Esophagus squamous epithelium (tissue), 5 donors: Measurements from ENCODE around the gene COX19. TPM values are rescaled to one million over a fixed set of nuclear protein-coding genes. Genes with fewer than 3 reads are reported as not detected.

Source experiments
- DNase-seq: peaks from one replicate; lab custom pipeline; 2025; lab: John Stamatoyannopoulos, UW
- H3K27ac ChIP-seq, 4 donors: fragments of 200-600 bp; sonication (generic); one replicate each; pipeline ENCODE4 v1.5.1; 2016 to 2019; ENCODE audit warnings: mild to moderate bottlenecking in 1 of 4
- H3K27me3 ChIP-seq, 4 donors: fragments of 200-600 bp; sonication (generic); 1 replicate in 3 of 4; 2 replicates in 1 of 4; pipeline versions ENCODE4 v1.5.1 to v1.6.0; 2017 to 2021; ENCODE audit warnings: antibody characterized with exemption in 1 of 4
- H3K36me3 ChIP-seq, 3 donors: fragments of 200-600 bp; sonication (generic); one replicate each; pipeline ENCODE4 v1.5.1; 2016 to 2019
- H3K4me1 ChIP-seq, 3 donors: fragments of 200-600 bp; sonication (generic); one replicate each; pipeline ENCODE4 v1.5.1; 2017 to 2019
- H3K4me3 ChIP-seq, 4 donors: fragments of 200-600 bp; sonication (generic); 1 replicate in 3 of 4; 2 replicates in 1 of 4; pipeline ENCODE4 v1.5.1; 2016 to 2019; ENCODE audit warnings: mild to moderate bottlenecking in 2 of 4, moderate library complexity in 1 of 4
- H3K9me3 ChIP-seq, 3 donors: fragments of 200-600 bp; sonication (generic); one replicate each; pipeline ENCODE4 v1.5.1; 2016 to 2019
- POLR2A ChIP-seq, 4 donors: fragments of 450-650 bp; IDR thresholded peaks; one replicate each; pipeline ENCODE4 v1.6.1; 2017; ENCODE audit warnings: antibody characterized with exemption in 4 of 4, mild to moderate bottlenecking in 4 of 4, moderate library complexity in 3 of 4
- WGBS, 2 donors: methylation state at CpG; one replicate each; pipeline ENCODE4 v1.1.5; 2018; 5-methylcytosine and 5-hydroxymethylcytosine counted together
- intact Hi-C: fragments of 100-400 bp; cut with DNase I; formaldehyde crosslinking; loops from one replicate; pipeline ENCODE4 v1.15.0; 2022
- total RNA-seq, 4 donors: library from RNA; depleted of rRNA; stranded (reverse); fragments of >200 nt; gene quantifications; one replicate each; pipeline ENCODE4 v1.1.0, GENCODE V29; 2016
- TF ChIP-seq, protein P1 (sequence below), 6 experiments: fragments of 450-650 bp in 4 of 6; fragments of 200-600 bp in 2 of 6; sonication (generic) in 2 of 6; IDR thresholded peaks; one replicate each; pipeline ENCODE4 v1.5.1; 2016 to 2019; ENCODE audit warnings: antibody characterized with exemption in 6 of 6, mild to moderate bottlenecking in 4 of 6, moderate library complexity in 4 of 6
- donor health status: DM: yes; HTN: yes; CAD: no.

COX19 gene
- total RNA-seq, 4 donors from 2014 or later = 4.0 to 13.0 (median 6.9) TPM

DNA sequence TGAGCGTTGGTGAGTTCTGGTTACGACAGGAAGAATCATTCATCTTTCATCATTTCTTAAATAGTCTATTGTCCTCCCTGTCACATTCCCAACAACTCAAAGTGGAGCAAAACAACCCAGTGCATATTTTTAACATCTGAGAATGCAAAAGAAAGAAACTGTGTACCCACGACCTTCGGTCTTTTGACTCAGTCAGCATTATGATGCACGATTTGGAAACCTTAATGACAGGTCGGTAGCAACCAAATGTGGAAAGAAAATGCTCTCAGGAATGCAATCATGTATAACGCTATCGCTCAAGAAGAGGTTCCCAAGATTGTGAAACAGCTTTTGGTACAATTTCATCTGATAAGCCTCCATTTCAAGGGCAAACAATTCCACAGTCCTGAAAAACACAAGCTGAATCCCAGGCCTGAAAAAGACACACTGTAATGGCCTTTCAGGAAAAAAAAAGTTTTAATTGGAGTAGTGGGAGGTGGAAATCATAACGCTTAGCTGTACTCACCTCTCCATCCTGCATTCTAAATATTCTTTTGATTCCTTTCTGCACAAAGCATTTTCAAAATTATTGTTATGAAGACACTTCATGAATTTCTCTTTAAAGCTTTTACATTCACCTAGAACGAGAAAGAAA, 2.6 kb downstream of the COX19 start:
- H3K27ac ChIP-seq = no peak overlapping the region

DNA sequence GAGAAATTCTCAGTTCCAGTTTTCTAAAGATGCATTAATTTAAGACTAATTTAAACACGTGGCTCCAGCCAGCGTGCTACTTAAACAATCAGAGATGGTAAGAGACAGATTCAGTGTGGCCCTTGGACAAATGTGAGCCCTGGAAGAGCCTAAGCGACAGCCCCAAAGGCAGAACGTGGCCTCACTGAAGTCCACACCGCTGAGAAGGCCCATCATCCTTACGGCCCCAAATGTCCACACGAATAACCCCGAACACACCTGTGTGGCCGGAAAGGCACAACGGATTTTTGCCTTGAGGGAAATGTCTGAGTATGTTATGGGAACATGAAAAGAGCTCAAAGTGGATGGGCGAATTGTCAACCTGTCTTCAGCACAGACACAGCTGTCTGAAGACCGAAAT, 3.2 kb downstream of the COX19 start:
- intact Hi-C loops = no loop called here
- Histone ChIP-seq H3K4me1 (peaks cover 18 to 41% (median 21%) of the 10 kb centered on the region in 3 donors), H3K9me3 (no peaks in the 10 kb centered on the region), H3K36me3 (peaks cover 27 to 67% (median 32%) of the 10 kb centered on the region in 3 donors), H3K27me3 (no peaks in the 10 kb centered on the region), H3K4me3 (no peak overlapping the region), H3K27ac (no peak overlapping the region)
- 89 to 91% methylated on average over 12 of the region's 12 CpGs for WGBS, 2 donors
- DNase-seq = no peak
- TF ChIP-seq, protein P1, sequence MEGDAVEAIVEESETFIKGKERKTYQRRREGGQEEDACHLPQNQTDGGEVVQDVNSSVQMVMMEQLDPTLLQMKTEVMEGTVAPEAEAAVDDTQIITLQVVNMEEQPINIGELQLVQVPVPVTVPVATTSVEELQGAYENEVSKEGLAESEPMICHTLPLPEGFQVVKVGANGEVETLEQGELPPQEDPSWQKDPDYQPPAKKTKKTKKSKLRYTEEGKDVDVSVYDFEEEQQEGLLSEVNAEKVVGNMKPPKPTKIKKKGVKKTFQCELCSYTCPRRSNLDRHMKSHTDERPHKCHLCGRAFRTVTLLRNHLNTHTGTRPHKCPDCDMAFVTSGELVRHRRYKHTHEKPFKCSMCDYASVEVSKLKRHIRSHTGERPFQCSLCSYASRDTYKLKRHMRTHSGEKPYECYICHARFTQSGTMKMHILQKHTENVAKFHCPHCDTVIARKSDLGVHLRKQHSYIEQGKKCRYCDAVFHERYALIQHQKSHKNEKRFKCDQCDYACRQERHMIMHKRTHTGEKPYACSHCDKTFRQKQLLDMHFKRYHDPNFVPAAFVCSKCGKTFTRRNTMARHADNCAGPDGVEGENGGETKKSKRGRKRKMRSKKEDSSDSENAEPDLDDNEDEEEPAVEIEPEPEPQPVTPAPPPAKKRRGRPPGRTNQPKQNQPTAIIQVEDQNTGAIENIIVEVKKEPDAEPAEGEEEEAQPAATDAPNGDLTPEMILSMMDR (IDR thresholded peaks at IDR 0.05) = no peak
- TF ChIP-seq POLR2A (IDR thresholded peaks at IDR 0.05) = no peak

More for the DNA sequence above, 2.6 kb downstream of the COX19 start:
- no peak for TF ChIP-seq POLR2A (IDR thresholded peaks at IDR 0.05)
- TF ChIP-seq, protein P1 (IDR thresholded peaks at IDR 0.05) = no peak
- no peaks in the 10 kb centered on the region for H3K27me3 ChIP-seq
- WGBS, 2 donors = 74% methylated on average over 10 of the region's 10 CpGs
- DNase-seq = no peak
- H3K4me1 ChIP-seq = peaks cover 18 to 41% (median 21%) of the 10 kb centered on the region in 3 donors
- H3K36me3 ChIP-seq = peaks cover 21 to 60% (median 26%) of the 10 kb centered on the region in 3 donors
- H3K4me3 ChIP-seq = no peak overlapping the region
- intact Hi-C loops = no loop called here
- no peaks in the 10 kb centered on the region for H3K9me3 ChIP-seq

DNA sequence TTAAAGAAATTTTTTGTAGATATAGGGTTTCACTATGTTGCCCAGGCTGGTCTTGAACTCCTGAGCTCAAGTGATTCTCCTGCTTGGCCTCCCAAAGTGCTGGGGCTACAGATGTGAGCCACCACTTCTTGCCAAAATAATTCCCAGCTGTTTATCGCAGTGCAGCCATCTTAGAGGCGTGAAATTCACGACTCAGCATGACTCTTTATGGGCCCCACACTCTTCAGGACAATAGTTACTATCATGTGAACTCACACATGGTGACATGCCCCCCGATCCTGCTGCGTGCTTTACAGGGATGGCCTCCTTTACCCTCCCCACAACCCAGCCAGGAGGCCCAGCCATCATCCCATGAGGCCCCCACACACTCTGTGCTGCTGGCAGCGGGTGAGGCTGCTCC, 4.6 kb downstream of the COX19 start:
- no peak overlapping the region for H3K27ac ChIP-seq
- peaks cover 19 to 46% (median 19%) of the 10 kb centered on the region in 3 donors for H3K4me1 ChIP-seq
- no peak for TF ChIP-seq POLR2A (IDR thresholded peaks at IDR 0.05)
- TF ChIP-seq, protein P1 (IDR thresholded peaks at IDR 0.05) = no peak
- DNase-seq = no peak
- no peaks in the 10 kb centered on the region for H3K9me3 ChIP-seq
- intact Hi-C loops = no loop called here
- WGBS, 2 donors = 94% methylated on average over 5 to 6 of the region's 6 CpGs
- H3K36me3 ChIP-seq = peaks cover 27 to 73% (median 36%) of the 10 kb centered on the region in 3 donors
- no peaks in the 10 kb centered on the region for H3K27me3 ChIP-seq
- H3K4me3 ChIP-seq = no peak overlapping the region

DNA sequence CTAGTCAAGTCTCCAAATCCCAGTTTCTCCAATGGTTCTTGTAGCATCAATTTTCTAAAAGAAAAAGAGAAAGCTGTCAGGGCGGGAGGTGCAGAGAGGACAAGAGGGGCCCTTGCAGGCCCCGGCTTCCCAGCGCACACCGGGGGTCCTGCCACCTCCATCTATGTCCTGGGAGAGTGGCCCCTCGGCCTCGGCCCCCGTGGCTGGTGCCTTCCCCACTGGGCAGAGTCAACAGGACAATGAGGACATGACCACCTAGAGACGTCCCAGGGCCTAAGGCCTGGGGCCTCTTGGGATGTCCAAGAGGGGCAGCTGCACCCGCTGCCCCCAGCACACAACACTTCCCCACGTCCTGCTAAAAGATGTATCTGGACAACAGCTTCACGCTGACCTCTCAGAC, 5.9 kb downstream of the COX19 start:
- no peak overlapping the region for H3K27ac ChIP-seq
- no peak overlapping the region for H3K4me3 ChIP-seq
- intact Hi-C loops = no loop called here
- no peaks in the 10 kb centered on the region for H3K27me3 ChIP-seq
- H3K9me3 ChIP-seq = no peaks in the 10 kb centered on the region
- TF ChIP-seq, protein P1 (IDR thresholded peaks at IDR 0.05) = no peak
- no peak for TF ChIP-seq POLR2A (IDR thresholded peaks at IDR 0.05)
- 85 to 92% methylated on average over 2 to 5 of the region's 11 CpGs for WGBS, 2 donors
- peaks cover 14 to 51% (median 29%) of the 10 kb centered on the region in 3 donors for H3K4me1 ChIP-seq
- no peak for DNase-seq
- H3K36me3 ChIP-seq = peaks cover 27 to 73% (median 36%) of the 10 kb centered on the region in 3 donors

DNA sequence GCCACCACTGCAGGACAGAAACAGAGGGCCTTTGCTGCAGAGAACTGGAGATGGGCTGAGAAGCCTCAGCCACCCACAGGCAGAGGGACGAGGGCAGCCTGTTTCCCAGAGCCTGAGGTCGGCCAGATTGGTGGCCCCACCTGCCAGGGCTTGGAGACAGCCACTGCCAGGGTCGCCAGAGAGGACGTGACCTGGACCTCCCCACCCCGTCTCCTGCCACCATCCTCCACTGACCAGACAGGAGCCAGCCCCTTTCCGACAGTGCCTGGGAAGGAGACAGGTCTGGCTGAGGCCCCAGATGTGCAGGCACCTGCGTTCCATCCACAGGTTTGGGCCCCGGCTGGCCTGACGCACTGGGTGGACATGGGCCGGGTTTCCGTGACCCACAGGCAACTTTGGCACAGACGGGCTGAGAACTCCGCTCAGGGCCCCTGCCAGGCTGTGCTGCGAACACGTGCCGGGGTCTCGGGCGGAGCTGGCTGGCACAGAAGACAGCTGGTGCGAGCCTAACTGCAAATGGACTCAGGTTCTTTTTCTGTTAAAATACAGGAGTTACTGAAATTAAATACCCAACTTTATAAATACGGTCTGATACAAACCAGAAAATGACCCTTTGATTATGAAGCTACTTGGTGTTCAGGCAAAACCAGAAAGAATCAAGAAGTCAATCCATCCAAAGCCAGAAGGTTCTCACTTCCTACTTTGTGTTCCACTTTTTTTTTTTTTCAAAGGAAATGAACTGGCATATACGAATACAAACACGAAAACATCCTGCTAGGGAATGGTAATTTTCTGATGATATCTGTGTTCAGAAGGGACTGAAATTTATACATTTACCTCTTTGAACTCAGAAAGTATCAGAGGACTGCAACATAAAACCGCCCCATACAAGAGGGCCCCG, 6.9 kb downstream of the COX19 start:
- DNase-seq = no peak
- H3K9me3 ChIP-seq = no peaks in the 10 kb centered on the region
- WGBS, 2 donors = 81 to 91% methylated on average over 8 to 15 of the region's 24 CpGs
- no peak overlapping the region for H3K4me3 ChIP-seq
- no peaks in the 10 kb centered on the region for H3K27me3 ChIP-seq
- peaks cover 27 to 70% (median 36%) of the 10 kb centered on the region in 3 donors for H3K36me3 ChIP-seq
- H3K4me1 ChIP-seq = peaks cover 7 to 51% (median 29%) of the 10 kb centered on the region in 3 donors
- intact Hi-C loops = no loop called here
- H3K27ac ChIP-seq = no peak overlapping the region
- TF ChIP-seq POLR2A (IDR thresholded peaks at IDR 0.05) = no peak
- TF ChIP-seq, protein P1 (IDR thresholded peaks at IDR 0.05) = no peak
